NT2/D1 (cell line): Measurements from ENCODE around the gene CMTM4.

Source experiments
- SUZ12 ChIP-seq: IDR thresholded peaks from 2 replicates; pipeline ENCODE4 v1.6.1; 2011; ENCODE audit not compliant: insufficient read length, insufficient read depth; ENCODE audit errors: extremely low read depth
- YY1 ChIP-seq: IDR thresholded peaks from 2 replicates; pipeline ENCODE4 v1.6.1; 2011; ENCODE audit not compliant: insufficient read length, insufficient read depth

GRCh38 chr16:66592814-66593213, 103.7 kb downstream of the CMTM4 start:
- no peak for TF ChIP-seq SUZ12
- no peak for TF ChIP-seq YY1
